Prostate gland (tissue), 2 donors: ENCODE data around the gene RCC1. TPM values are rescaled to one million over a fixed set of nuclear protein-coding genes. Genes with fewer than 3 reads are reported as not detected.

ENCODE experiments used
- DNase-seq: peaks from one replicate; pipeline ENCODE4 v3.0.0-alpha.2; 2019; ENCODE audit warnings: low spot score
- H3K27ac ChIP-seq, 2 donors: fragments of 200-600 bp; sonication (generic); 2 replicates each; pipeline ENCODE4 v1.5.1; 2017 to 2019
- H3K27me3 ChIP-seq: fragments of 200-600 bp; sonication (generic); replicated peaks from 2 replicates; pipeline ENCODE4 v1.5.1; 2019; ENCODE audit not compliant: insufficient read depth
- H3K36me3 ChIP-seq, 2 donors: fragments of 200-600 bp; sonication (generic); 1 replicate in 1 of 2; 2 replicates in 1 of 2; pipeline versions ENCODE4 v1.5.1 to v1.8.1; 2017 to 2019
- H3K4me1 ChIP-seq: fragments of 200-600 bp; sonication (generic); replicated peaks from 2 replicates; pipeline ENCODE4 v1.5.1; 2019
- H3K4me3 ChIP-seq, 2 donors: fragments of 200-600 bp; sonication (generic); 2 replicates each; pipeline ENCODE4 v1.5.1; 2017 to 2019
- H3K9me3 ChIP-seq: fragments of 200-600 bp; sonication (generic); 2 replicates; pipeline ENCODE4 v1.5.1; 2017
- CTCF ChIP-seq, 4 experiments: fragments of 200-600 bp in 2 of 4; fragments of 450-650 bp in 2 of 4; sonication (generic) in 2 of 4; IDR thresholded peaks; 1 replicate in 3 of 4; 2 replicates in 1 of 4; pipeline ENCODE4 v1.5.1; 2016 to 2019; ENCODE audit warnings: antibody characterized with exemption in 4 of 4, mild to moderate bottlenecking in 2 of 4, moderate library complexity in 2 of 4
- POLR2A ChIP-seq: fragments of 450-650 bp; IDR thresholded peaks from one replicate; pipeline ENCODE4 v1.6.1; 2016; ENCODE audit warnings: antibody characterized with exemption, mild to moderate bottlenecking
- POLR2AphosphoS5 ChIP-seq: sonication (generic); formaldehyde crosslinking; IDR thresholded peaks from one replicate; pipeline ENCODE4 v1.6.1; 2017; ENCODE audit warnings: antibody characterized with exemption
- WGBS: methylation state at CpG from one replicate; pipeline ENCODE4 v1.1.5; 2018; 5-methylcytosine and 5-hydroxymethylcytosine counted together
- intact Hi-C: fragments of 100-400 bp; cut with DNase I; formaldehyde crosslinking; loops from one replicate; pipeline ENCODE4 v1.14.2; 2022
- total RNA-seq, 2 donors: library from RNA; depleted of rRNA; stranded (reverse); fragments of >200 nt; gene quantifications; one replicate each; pipeline ENCODE4 v1.1.0, GENCODE V29; 2016

The RCC1 gene
- total RNA-seq, 2 donors from 2014 or later, result 13.8 to 18.1 TPM

GRCh38 chr1:28573564-28573963, 67.7 kb downstream of the RCC1 start:
- peaks cover 2 to 21% of the 10 kb centered on the region in 2 donors for H3K36me3 ChIP-seq
- no peaks in the 10 kb centered on the region for H3K27me3 ChIP-seq
- no peaks in the 10 kb centered on the region for H3K9me3 ChIP-seq
- H3K4me3 ChIP-seq, result no peak overlapping the region
- DNase-seq, result no peak
- no peak overlapping the region for H3K27ac ChIP-seq
- H3K4me1 ChIP-seq, result no peaks in the 10 kb centered on the region
- WGBS, result 96% methylated on average over 11 of the region's 11 CpGs
- intact Hi-C loops, result no loop called here
- TF ChIP-seq CTCF (IDR thresholded peaks at IDR 0.05) (no peak), POLR2A (no peak)

GRCh38 chr1:28577052-28577678, 71.3 kb downstream of the RCC1 start:
- Histone ChIP-seq H3K27me3 (no peaks in the 10 kb centered on the region), H3K36me3 (peaks cover 0 to 21% of the 10 kb centered on the region in 2 donors), H3K9me3 (no peaks in the 10 kb centered on the region), H3K4me1 (peaks cover 3% of the 10 kb centered on the region), H3K27ac (no peak overlapping the region), H3K4me3 (no peak overlapping the region)
- no peak for TF ChIP-seq CTCF (IDR thresholded peaks at IDR 0.05)
- no peak for TF ChIP-seq POLR2AphosphoS5
- intact Hi-C loops, result no loop called here
- no peak for DNase-seq
- WGBS, result 79% methylated on average over 1 of the region's 1 CpG

GRCh38 chr1:28577738-28578536, 72.1 kb downstream of the RCC1 start:
- Histone ChIP-seq H3K36me3 (peaks cover 0 to 21% of the 10 kb centered on the region in 2 donors), H3K27me3 (no peaks in the 10 kb centered on the region), H3K9me3 (no peaks in the 10 kb centered on the region), H3K27ac (no peak overlapping the region), H3K4me1 (peaks cover 3% of the 10 kb centered on the region), H3K4me3 (no peak overlapping the region)
- intact Hi-C loops, result no loop called here
- WGBS, result 65% methylated on average over 6 of the region's 6 CpGs
- no peak for TF ChIP-seq POLR2AphosphoS5
- TF ChIP-seq CTCF (IDR thresholded peaks at IDR 0.05), result no peak
- TF ChIP-seq POLR2A, result no peak
- DNase-seq, result no peak

GRCh38 chr1:28578696-28579218, 72.9 kb downstream of the RCC1 start:
- Histone ChIP-seq H3K27ac (no peak overlapping the region), H3K4me1 (peaks cover 3% of the 10 kb centered on the region), H3K4me3 (no peak overlapping the region), H3K9me3 (no peaks in the 10 kb centered on the region), H3K36me3 (peaks cover 0 to 16% of the 10 kb centered on the region in 2 donors), H3K27me3 (no peaks in the 10 kb centered on the region)
- WGBS, result 74% methylated on average over 6 of the region's 6 CpGs
- no peak for DNase-seq
- TF ChIP-seq POLR2AphosphoS5 (no peak), POLR2A (no peak), CTCF (IDR thresholded peaks at IDR 0.05) (no peak)
- intact Hi-C loops, result no loop called here
